Right atrium auricular region (tissue), 2 donors: ENCODE data around the gene MICAL2. TPM values are rescaled to one million over a fixed set of nuclear protein-coding genes. Genes with fewer than 3 reads are reported as not detected.

ENCODE experiments used
- DNase-seq: peaks from one replicate; pipeline ENCODE4 v3.0.0-alpha.2; 2019; ENCODE audit warnings: low spot score
- H3K27ac ChIP-seq, 2 donors: fragments of 200-600 bp; sonication (generic); 1 replicate in 1 of 2; 2 replicates in 1 of 2; pipeline ENCODE4 v1.5.1; 2016 to 2019
- H3K27me3 ChIP-seq, 2 donors: fragments of 200-600 bp; sonication (generic); one replicate each; pipeline versions ENCODE4 v1.5.1 to v1.6.0; 2017 to 2019
- H3K36me3 ChIP-seq: fragments of 200-600 bp; sonication (generic); one replicate; pipeline ENCODE4 v1.5.1; 2016
- H3K4me1 ChIP-seq, 2 donors: fragments of 200-600 bp; sonication (generic); one replicate each; pipeline versions ENCODE4 v1.5.1 to v1.6.0; 2017 to 2019
- H3K4me3 ChIP-seq, 2 donors: fragments of 200-600 bp; sonication (generic); 1 replicate in 1 of 2; 2 replicates in 1 of 2; pipeline ENCODE4 v1.5.1; 2017 to 2019; ENCODE audit warnings: mild to moderate bottlenecking in 1 of 2, moderate library complexity in 1 of 2
- H3K9me3 ChIP-seq, 2 donors: fragments of 200-600 bp; sonication (generic); one replicate each; pipeline ENCODE4 v1.5.1; 2019
- total RNA-seq, 2 donors: library from RNA; depleted of rRNA; stranded (reverse); fragments of >200 nt; gene quantifications; one replicate each; pipeline ENCODE4 v1.1.0, GENCODE V29; 2016
- TF ChIP-seq, protein P1 (sequence below), 2 donors: fragments of 200-600 bp; sonication (generic); IDR thresholded peaks; one replicate each; pipeline ENCODE4 v1.5.1; 2019; ENCODE audit warnings: antibody characterized with exemption in 2 of 2

Gene MICAL2
- total RNA-seq, 2 donors from 2014 or later = 77.6 to 84.5 TPM

- Histone ChIP-seq H3K36me3 (no peaks in the 10 kb centered on the region), H3K9me3 (no peaks in the 10 kb centered on the region), H3K27me3 (no peaks in the 10 kb centered on the region), H3K4me3 (no peak overlapping the region), H3K27ac (no peak overlapping the region), H3K4me1 (peaks cover 0 to 30% of the 10 kb centered on the region in 2 donors)
- no peak for DNase-seq
- TF ChIP-seq, protein P1, sequence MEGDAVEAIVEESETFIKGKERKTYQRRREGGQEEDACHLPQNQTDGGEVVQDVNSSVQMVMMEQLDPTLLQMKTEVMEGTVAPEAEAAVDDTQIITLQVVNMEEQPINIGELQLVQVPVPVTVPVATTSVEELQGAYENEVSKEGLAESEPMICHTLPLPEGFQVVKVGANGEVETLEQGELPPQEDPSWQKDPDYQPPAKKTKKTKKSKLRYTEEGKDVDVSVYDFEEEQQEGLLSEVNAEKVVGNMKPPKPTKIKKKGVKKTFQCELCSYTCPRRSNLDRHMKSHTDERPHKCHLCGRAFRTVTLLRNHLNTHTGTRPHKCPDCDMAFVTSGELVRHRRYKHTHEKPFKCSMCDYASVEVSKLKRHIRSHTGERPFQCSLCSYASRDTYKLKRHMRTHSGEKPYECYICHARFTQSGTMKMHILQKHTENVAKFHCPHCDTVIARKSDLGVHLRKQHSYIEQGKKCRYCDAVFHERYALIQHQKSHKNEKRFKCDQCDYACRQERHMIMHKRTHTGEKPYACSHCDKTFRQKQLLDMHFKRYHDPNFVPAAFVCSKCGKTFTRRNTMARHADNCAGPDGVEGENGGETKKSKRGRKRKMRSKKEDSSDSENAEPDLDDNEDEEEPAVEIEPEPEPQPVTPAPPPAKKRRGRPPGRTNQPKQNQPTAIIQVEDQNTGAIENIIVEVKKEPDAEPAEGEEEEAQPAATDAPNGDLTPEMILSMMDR (IDR thresholded peaks at IDR 0.05) = no peak
Measured at GRCh38 chr11:12282676-12283075, 172.3 kb downstream of the MICAL2 start.

GRCh38 chr11:12284316-12285050 lies 174.1 kb downstream of the MICAL2 start:
- TF ChIP-seq, protein P1 (IDR thresholded peaks at IDR 0.05) = no peak
- DNase-seq = peak; percentile 57
- H3K9me3 ChIP-seq = no peaks in the 10 kb centered on the region
- H3K27me3 ChIP-seq = no peaks in the 10 kb centered on the region
- peaks cover 0 to 43% of the 10 kb centered on the region in 2 donors for H3K4me1 ChIP-seq
- no peak overlapping the region for H3K27ac ChIP-seq
- no peak overlapping the region for H3K4me3 ChIP-seq
- no peaks in the 10 kb centered on the region for H3K36me3 ChIP-seq

DNA sequence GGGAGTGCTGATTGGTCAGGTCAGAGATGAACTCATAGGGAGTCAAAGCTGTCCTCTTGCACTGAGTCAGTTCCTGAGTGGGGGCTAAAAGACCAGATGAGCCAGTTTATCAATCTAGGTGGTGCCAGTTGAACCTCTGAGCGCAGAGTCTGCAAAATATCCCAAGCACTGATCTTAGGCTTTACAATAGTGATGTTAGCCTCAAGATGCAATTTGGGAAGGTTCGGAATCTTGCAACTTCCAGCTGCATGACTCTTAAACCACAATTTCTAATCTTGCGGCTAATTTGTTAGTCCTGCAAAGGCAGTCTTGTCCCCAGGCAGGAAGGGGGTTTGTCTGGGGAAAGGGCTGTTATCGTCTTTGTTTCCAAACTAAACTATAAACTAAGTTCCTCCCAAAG lies 174.7 kb downstream of the MICAL2 start:
- Histone ChIP-seq H3K27ac (no peak overlapping the region), H3K36me3 (no peaks in the 10 kb centered on the region), H3K4me3 (no peak overlapping the region), H3K4me1 (peaks cover 0 to 42% of the 10 kb centered on the region in 2 donors), H3K27me3 (no peaks in the 10 kb centered on the region), H3K9me3 (no peaks in the 10 kb centered on the region)
- peak; percentile 53 for DNase-seq
- TF ChIP-seq, protein P1 (IDR thresholded peaks at IDR 0.05) = no peak

DNA sequence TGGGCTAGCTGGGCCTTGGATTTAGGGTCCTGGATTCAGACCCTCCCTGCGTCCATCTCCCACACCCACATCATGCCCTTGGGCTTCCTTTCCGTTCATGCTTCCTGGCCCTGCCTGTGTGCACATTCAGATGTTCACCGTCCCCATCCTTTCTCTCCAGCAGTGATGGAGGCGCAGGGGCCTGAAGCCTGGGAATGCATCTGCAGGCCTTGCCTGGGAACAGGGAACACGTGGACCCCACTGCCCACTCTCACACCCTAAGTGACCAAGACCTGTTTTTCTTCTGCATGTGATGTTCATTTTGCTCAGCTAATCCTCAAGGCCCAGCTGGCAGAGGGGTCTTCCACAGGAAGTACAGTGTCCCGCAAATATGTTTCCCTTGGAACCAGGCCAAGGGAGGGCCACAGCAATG lies 175.4 kb downstream of the MICAL2 start:
- no peaks in the 10 kb centered on the region for H3K36me3 ChIP-seq
- peak; percentile 52 for DNase-seq
- TF ChIP-seq, protein P1 (IDR thresholded peaks at IDR 0.05) = no peak
- no peak overlapping the region for H3K27ac ChIP-seq
- H3K9me3 ChIP-seq = no peaks in the 10 kb centered on the region
- no peak overlapping the region for H3K4me3 ChIP-seq
- H3K27me3 ChIP-seq = no peaks in the 10 kb centered on the region
- peaks cover 0 to 38% of the 10 kb centered on the region in 2 donors for H3K4me1 ChIP-seq

DNA sequence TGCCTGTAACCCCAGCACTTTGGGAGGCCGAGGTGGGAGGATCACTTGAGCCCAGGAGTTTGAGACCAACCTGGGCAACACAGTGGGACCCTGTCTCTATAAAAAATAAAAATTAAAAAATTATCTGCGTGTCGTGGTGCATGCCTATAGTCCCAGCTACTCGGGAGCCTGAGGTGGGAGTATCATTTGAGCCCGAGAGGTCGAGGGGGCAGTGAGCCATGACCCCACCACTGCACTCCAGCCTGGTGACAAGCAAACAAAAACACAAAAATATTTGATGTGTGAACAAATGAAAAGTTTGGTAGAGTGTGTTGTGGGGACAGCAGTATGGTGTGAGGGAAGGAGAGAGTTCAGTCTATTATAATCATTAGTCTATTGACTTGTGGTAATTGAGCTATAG lies 176.2 kb downstream of the MICAL2 start:
- H3K27me3 ChIP-seq = no peaks in the 10 kb centered on the region
- H3K27ac ChIP-seq = peak overlapping the region in 1 of 2 donors; percentile 64
- H3K4me3 ChIP-seq = no peak overlapping the region
- TF ChIP-seq, protein P1 (IDR thresholded peaks at IDR 0.05) = no peak
- DNase-seq = peak; percentile 42
- H3K36me3 ChIP-seq = no peaks in the 10 kb centered on the region
- no peaks in the 10 kb centered on the region for H3K9me3 ChIP-seq
- H3K4me1 ChIP-seq = peaks cover 0 to 36% of the 10 kb centered on the region in 2 donors

DNA sequence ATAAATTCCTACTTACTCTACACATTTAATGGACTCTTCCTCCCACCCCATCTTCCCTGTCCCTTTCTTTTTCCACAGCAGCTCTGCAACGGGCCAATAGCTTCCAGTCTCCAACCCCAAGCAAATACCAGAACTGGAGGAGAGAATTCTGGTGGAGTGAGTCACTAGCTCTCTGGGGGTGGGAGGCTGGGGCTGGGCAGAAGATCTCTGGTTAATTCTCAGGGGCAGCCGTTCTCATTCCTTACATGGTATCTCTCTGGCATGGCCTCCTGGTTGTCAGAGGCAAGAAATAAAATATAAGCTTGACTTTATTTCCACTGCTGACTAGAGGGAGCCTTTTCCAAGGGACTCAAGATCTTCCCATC lies 176.6 kb downstream of the MICAL2 start:
- Histone ChIP-seq H3K36me3 (no peaks in the 10 kb centered on the region), H3K9me3 (no peaks in the 10 kb centered on the region), H3K4me1 (peaks cover 0 to 34% of the 10 kb centered on the region in 2 donors), H3K27ac (peak overlapping the region; percentile 64 to 68), H3K4me3 (no peak overlapping the region), H3K27me3 (no peaks in the 10 kb centered on the region)
- DNase-seq = peak; percentile 65
- TF ChIP-seq, protein P1 (IDR thresholded peaks at IDR 0.05) = no peak
